SU-DHL-6 (cell line): ENCODE results near the gene GAB2.

Experiments used
- H2AFZ ChIP-seq: fragments of 200-600 bp; sonication (generic); 2 replicates; pipeline ENCODE4 v1.6.1; 2014; ENCODE audit warnings: low read depth, mild to moderate bottlenecking, moderate library complexity, mixed read lengths, antibody characterized with exemption, low read length; ENCODE audit not compliant: severe bottlenecking
- H3F3A ChIP-seq: fragments of 200-600 bp; shearing (Covaris generic); 2 replicates; pipeline ENCODE4 v1.6.0; 2016; ENCODE audit warnings: antibody characterized with exemption, mild to moderate bottlenecking; ENCODE audit not compliant: insufficient read depth
- H3K27ac ChIP-seq: fragments of 200-600 bp; sonication (generic); 2 replicates; pipeline ENCODE4 v1.5.1; 2016; ENCODE audit warnings: low read depth, mild to moderate bottlenecking, low read length, moderate library complexity, mixed read lengths
- H3K27me3 ChIP-seq: fragments of 200-600 bp; sonication (generic), shearing (Covaris generic); 2 replicates; pipeline ENCODE4 v1.6.0; 2014; ENCODE audit warnings: mild to moderate bottlenecking, low read length
- H3K36me3 ChIP-seq: fragments of 200-600 bp; sonication (generic); 2 replicates; pipeline ENCODE4 v1.6.1; 2014; ENCODE audit warnings: mild to moderate bottlenecking, low read length, mixed read lengths
- H3K4me2 ChIP-seq: fragments of 300-600, 200-600 bp; shearing (Covaris generic), sonication (generic); 2 replicates; pipeline ENCODE4 v1.6.0; 2014; ENCODE audit warnings: low read length, low read depth, mild to moderate bottlenecking; ENCODE audit not compliant: poor library complexity, severe bottlenecking
- H3K4me3 ChIP-seq: fragments of 200-600 bp; sonication (generic); 2 replicates; pipeline ENCODE4 v1.5.1; 2014; ENCODE audit warnings: antibody characterized with exemption, low read length, mild to moderate bottlenecking, mixed read lengths; ENCODE audit not compliant: insufficient read depth, poor library complexity, severe bottlenecking
- H3K79me2 ChIP-seq: fragments of 200-600 bp; sonication (generic); 2 replicates; pipeline ENCODE4 v1.6.1; 2014; ENCODE audit warnings: mild to moderate bottlenecking, low read length, moderate library complexity; ENCODE audit not compliant: insufficient read depth
- H3K9ac ChIP-seq: fragments of 200-600 bp; sonication (generic); 2 replicates; pipeline ENCODE4 v1.7.0; 2014; ENCODE audit warnings: mild to moderate bottlenecking, low read length
- H3K9me2 ChIP-seq: fragments of 200-600 bp; sonication (generic); replicated peaks from 2 replicates; pipeline ENCODE4 v1.6.1; 2014; ENCODE audit warnings: low read length; ENCODE audit not compliant: insufficient read depth
- H3K9me3 ChIP-seq: fragments of 200-600 bp; sonication (generic); 2 replicates; pipeline ENCODE4 v1.6.1; 2014; ENCODE audit warnings: low read length, mixed read lengths; ENCODE audit not compliant: insufficient read depth
- H4K20me1 ChIP-seq: fragments of 200-600 bp; sonication (generic); 2 replicates; pipeline ENCODE4 v1.6.1; 2014; ENCODE audit warnings: low read depth, mild to moderate bottlenecking, antibody characterized with exemption, low read length, moderate library complexity, mixed read lengths
- EZH2phosphoT487 ChIP-seq: fragments of 200-600 bp; sonication (generic), shearing (Covaris generic); conservative IDR thresholded peaks from 2 replicates; pipeline ENCODE4 v1.6.1; 2018; ENCODE audit warnings: mild to moderate bottlenecking, antibody characterized with exemption, low read length, moderate library complexity, mixed read lengths
- TF ChIP-seq, protein P1 (sequence below): fragments of 200-600 bp; sonication (generic); IDR thresholded peaks from one replicate; pipeline ENCODE4 v1.5.1; 2017; ENCODE audit warnings: antibody characterized with exemption, mild to moderate bottlenecking, low read length, moderate library complexity; ENCODE audit not compliant: insufficient read depth, poor library complexity, severe bottlenecking

Gene GAB2

GRCh38 chr11:78189174-78189724, 228.4 kb downstream of the GAB2 start:
- Histone ChIP-seq H3K9me2 (no peaks in the 10 kb centered on the region), H2AFZ (peak overlapping the region; percentile 98), H3F3A (no peaks in the 10 kb centered on the region), H3K9me3 (no peaks in the 10 kb centered on the region), H3K36me3 (no peaks in the 10 kb centered on the region), H3K79me2 (no peaks in the 10 kb centered on the region), H3K4me3 (peak overlapping the region; percentile 95), H3K27ac (no peak overlapping the region), H3K9ac (peak overlapping the region; percentile 82), H3K27me3 (no peaks in the 10 kb centered on the region), H4K20me1 (no peaks in the 10 kb centered on the region), H3K4me2 (peak overlapping the region; percentile 78)
- TF ChIP-seq, protein P1, sequence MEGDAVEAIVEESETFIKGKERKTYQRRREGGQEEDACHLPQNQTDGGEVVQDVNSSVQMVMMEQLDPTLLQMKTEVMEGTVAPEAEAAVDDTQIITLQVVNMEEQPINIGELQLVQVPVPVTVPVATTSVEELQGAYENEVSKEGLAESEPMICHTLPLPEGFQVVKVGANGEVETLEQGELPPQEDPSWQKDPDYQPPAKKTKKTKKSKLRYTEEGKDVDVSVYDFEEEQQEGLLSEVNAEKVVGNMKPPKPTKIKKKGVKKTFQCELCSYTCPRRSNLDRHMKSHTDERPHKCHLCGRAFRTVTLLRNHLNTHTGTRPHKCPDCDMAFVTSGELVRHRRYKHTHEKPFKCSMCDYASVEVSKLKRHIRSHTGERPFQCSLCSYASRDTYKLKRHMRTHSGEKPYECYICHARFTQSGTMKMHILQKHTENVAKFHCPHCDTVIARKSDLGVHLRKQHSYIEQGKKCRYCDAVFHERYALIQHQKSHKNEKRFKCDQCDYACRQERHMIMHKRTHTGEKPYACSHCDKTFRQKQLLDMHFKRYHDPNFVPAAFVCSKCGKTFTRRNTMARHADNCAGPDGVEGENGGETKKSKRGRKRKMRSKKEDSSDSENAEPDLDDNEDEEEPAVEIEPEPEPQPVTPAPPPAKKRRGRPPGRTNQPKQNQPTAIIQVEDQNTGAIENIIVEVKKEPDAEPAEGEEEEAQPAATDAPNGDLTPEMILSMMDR, result no peak
- TF ChIP-seq EZH2phosphoT487, result no peak

GRCh38 chr11:78188286-78189173, 229.1 kb downstream of the GAB2 start, which contains the start of the genes KCTD21 and USP35:
TSS of gene KCTD21 (minus strand) at chr11:78188626. CDS start at chr11:78174554, 14,072 bp downstream.
TSS of gene USP35 (plus strand) at chr11:78188919. CDS start at chr11:78196246, 7,327 bp downstream.
- Histone ChIP-seq H3F3A (no peaks in the 10 kb centered on the region), H3K4me3 (peak within 1 kb of the TSS; percentile 95), H3K79me2 (no peaks in the 10 kb centered on the region), H3K9me3 (no peaks in the 10 kb centered on the region), H3K9me2 (no peaks in the 10 kb centered on the region), H3K27me3 (no peaks in the 10 kb centered on the region), H3K4me2 (peak within 1 kb of the TSS; percentile 78), H4K20me1 (no peaks in the 10 kb centered on the region), H3K9ac (peak within 1 kb of the TSS; percentile 82), H3K27ac (no peak within 1 kb of the TSS), H2AFZ (peak within 1 kb of the TSS; percentile 98), H3K36me3 (no peaks in the 10 kb centered on the region)
- TF ChIP-seq, protein P1, result no peak
- TF ChIP-seq EZH2phosphoT487, result no peak

- no peaks in the 10 kb centered on the region for H3K27me3 ChIP-seq
- H3K9ac ChIP-seq, result peak overlapping the region; percentile 82
- H2AFZ ChIP-seq, result peak overlapping the region; percentile 63
- no peaks in the 10 kb centered on the region for H4K20me1 ChIP-seq
- TF ChIP-seq, protein P1, result no peak
- TF ChIP-seq EZH2phosphoT487, result no peak
- H3K4me2 ChIP-seq, result peak overlapping the region; percentile 63
- H3F3A ChIP-seq, result no peaks in the 10 kb centered on the region
- no peaks in the 10 kb centered on the region for H3K36me3 ChIP-seq
- no peaks in the 10 kb centered on the region for H3K79me2 ChIP-seq
- no peak overlapping the region for H3K27ac ChIP-seq
- H3K4me3 ChIP-seq, result peak overlapping the region; percentile 95
- no peaks in the 10 kb centered on the region for H3K9me2 ChIP-seq
- no peaks in the 10 kb centered on the region for H3K9me3 ChIP-seq
These were observed 230.0 kb downstream of the GAB2 start for GRCh38 chr11:78187366-78188285.
